Caco-2 (cell line): ENCODE measurements around the gene BRD7. TPM values are rescaled to one million over a fixed set of nuclear protein-coding genes. Genes with fewer than 3 reads are reported as not detected.

Source experiments
- microRNA-seq: library from miRNA; unstranded; fragments of <30 nt; microRNA quantifications from one replicate; pipeline ENCODE4 v1.2.0, GENCODE V29; 2022
- total RNA-seq: library from RNA; stranded (reverse); gene quantifications from 2 replicates; pipeline ENCODE4 v1.2.3, GENCODE V29; 2022

The BRD7 gene
- total RNA-seq, 1 experiment from 2014 or later, result 170 TPM

Small RNA genes within 50 kb of the gene (microRNA-seq; reads per million reads assigned to microRNA genes)
- 0.56 reads per million for gene MIR6771

Other genes starting within 250 kb of the BRD7 start
- 28.6 and 29.3 TPM in 2 replicates for gene TENT4B, start 215.7 kb downstream of the BRD7 start, total RNA-seq
- 51.3 and 54.2 TPM in 2 replicates for gene ADCY7, start 102.4 kb downstream of the BRD7 start, total RNA-seq
- 37.9 and 54.9 TPM in 2 replicates for gene NKD1, start 179.4 kb upstream of the BRD7 start, total RNA-seq